Pancreas (tissue), 10 donors: ENCODE data around the gene TFPI2. TPM values are rescaled to one million over a fixed set of nuclear protein-coding genes. Genes with fewer than 3 reads are reported as not detected.

Experiments
- ATAC-seq, 4 donors: fragments of 200-7000 bp; cut with Tn5 transposase; one replicate each; pipeline versions ENCODE4 v1.8.0 to v1.9.1; 2020; ENCODE audit warnings: mild to moderate bottlenecking in 4 of 4, moderate library complexity in 4 of 4
- DNase-seq, 6 donors: peaks; one replicate each; pipeline ENCODE4 v3.0.0-alpha.2; 2020
- FAIRE-seq: peaks from 2 replicates; lab custom pipeline; 2012; peaks lifted over from hg19 to GRCh38; lab: Jason Lieb, UNC
- H3K27ac ChIP-seq, 4 donors: fragments of 200-600 bp; sonication (generic); 1 replicate in 3 of 4; 2 replicates in 1 of 4; pipeline versions ENCODE4 v1.5.0 to v1.8.0; 2020
- H3K27me3 ChIP-seq, 4 donors: fragments of 200-600 bp; one replicate each; pipeline ENCODE4 v1.8.0; 2021
- H3K36me3 ChIP-seq, 3 donors: fragments of 200-600 bp; sonication (generic) in 1 of 3; one replicate each; pipeline versions ENCODE4 v1.5.0 to v1.8.0; 2020 to 2021
- H3K4me1 ChIP-seq, 3 donors: fragments of 200-600 bp; one replicate each; pipeline ENCODE4 v1.8.0; 2021
- H3K4me3 ChIP-seq, 4 donors: fragments of 200-600 bp; sonication (generic) in 2 of 4; one replicate each; pipeline versions ENCODE4 v1.5.0 to v1.8.0; 2020 to 2021
- H3K9me3 ChIP-seq, 4 donors: fragments of 200-600 bp; one replicate each; pipeline ENCODE4 v1.8.0; 2021
- WGBS, 2 donors: extraction: QIAGEN DNeasy Blood & Tissue Kit; methylation state at CpG; one replicate each; pipeline ENCODE4 v1.1.7; 2013; 5-methylcytosine and 5-hydroxymethylcytosine counted together
- intact Hi-C, 3 donors: fragments of 100-400 bp; cut with DNase I; formaldehyde crosslinking; loops; one replicate each; pipeline versions ENCODE4 v1.11.1 to v1.14.2; 2022
- polyA plus RNA-seq, 2 donors: library from polyadenylated mRNA; stranded (reverse); fragments of 200-250 nt; gene quantifications; one replicate each; pipeline ENCODE4 v1.2.3, GENCODE V29; 2013
- total RNA-seq, 6 donors: library from RNA; stranded (reverse); fragmentation: NEBNext Ultra II Directional in 4 of 6; extraction: Animal tissue kit (Norgen Biotek cat#: 25700) in 4 of 6; gene quantifications; one replicate each; pipeline versions ENCODE4 v1.2.1 to v1.2.4, GENCODE V29; 2021 to 2023
- TF ChIP-seq, protein P1 (sequence below), 4 donors: fragments of 200-600 bp; sonication (generic) in 3 of 4; IDR thresholded peaks; one replicate each; pipeline versions ENCODE4 v1.5.0 to v1.8.0; 2021; ENCODE audit warnings: antibody characterized with exemption in 4 of 4
- donor health status: healthy with polysubstance abuse.
- donor health status: DM: no; HTN: no; CAD: no; lungs with moderate emphysema.
- donor health status: DM: no; HTN: no; CAD: no.
- donor health status: control.
- donor health status: control.
- donor health status: Bipolar disorder and iron deficiency.
- donor health status: DM: yes; HTN: yes; CAD: no.
- donor health status: DM: no; HTN: no; CAD: no.
- donor health status: DM: no; HTN: no; CAD: no.
- donor health status: DM: yes; HTN: yes; CAD: no.

Gene TFPI2
- total and polyA plus RNA-seq, 8 donors = 11.8 to 49.2 (median 19.5) TPM

DNA sequence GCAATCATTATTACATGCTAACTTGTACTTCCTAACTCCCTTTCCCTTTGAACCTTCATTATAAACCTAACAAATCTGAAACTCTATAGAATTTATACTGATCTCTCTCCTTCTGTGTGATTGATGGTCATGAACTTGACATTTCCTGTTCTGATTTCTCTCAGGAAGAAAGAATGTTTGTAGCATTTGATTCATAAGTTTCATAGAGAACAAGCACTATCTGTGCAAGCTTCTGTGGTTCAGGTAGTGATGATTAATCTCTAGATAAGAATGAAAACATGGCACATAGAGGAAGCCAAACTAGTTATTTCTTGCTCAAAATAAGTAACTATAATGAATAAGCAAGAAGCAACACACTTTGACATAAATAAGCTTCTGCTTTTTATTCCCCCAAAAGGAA is 34.2 kb downstream of the TFPI2 start:
- no peak for DNase-seq
- FAIRE-seq = no peak
- Histone ChIP-seq H3K4me1 (no peaks in the 10 kb centered on the region), H3K4me3 (no peak overlapping the region), H3K9me3 (no peaks in the 10 kb centered on the region), H3K27me3 (no peaks in the 10 kb centered on the region), H3K27ac (no peak overlapping the region), H3K36me3 (no peaks in the 10 kb centered on the region)
- intact Hi-C loops = no loop called here
- TF ChIP-seq, protein P1, sequence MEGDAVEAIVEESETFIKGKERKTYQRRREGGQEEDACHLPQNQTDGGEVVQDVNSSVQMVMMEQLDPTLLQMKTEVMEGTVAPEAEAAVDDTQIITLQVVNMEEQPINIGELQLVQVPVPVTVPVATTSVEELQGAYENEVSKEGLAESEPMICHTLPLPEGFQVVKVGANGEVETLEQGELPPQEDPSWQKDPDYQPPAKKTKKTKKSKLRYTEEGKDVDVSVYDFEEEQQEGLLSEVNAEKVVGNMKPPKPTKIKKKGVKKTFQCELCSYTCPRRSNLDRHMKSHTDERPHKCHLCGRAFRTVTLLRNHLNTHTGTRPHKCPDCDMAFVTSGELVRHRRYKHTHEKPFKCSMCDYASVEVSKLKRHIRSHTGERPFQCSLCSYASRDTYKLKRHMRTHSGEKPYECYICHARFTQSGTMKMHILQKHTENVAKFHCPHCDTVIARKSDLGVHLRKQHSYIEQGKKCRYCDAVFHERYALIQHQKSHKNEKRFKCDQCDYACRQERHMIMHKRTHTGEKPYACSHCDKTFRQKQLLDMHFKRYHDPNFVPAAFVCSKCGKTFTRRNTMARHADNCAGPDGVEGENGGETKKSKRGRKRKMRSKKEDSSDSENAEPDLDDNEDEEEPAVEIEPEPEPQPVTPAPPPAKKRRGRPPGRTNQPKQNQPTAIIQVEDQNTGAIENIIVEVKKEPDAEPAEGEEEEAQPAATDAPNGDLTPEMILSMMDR (IDR thresholded peaks at IDR 0.05) = no peak
- no peak for ATAC-seq

DNA sequence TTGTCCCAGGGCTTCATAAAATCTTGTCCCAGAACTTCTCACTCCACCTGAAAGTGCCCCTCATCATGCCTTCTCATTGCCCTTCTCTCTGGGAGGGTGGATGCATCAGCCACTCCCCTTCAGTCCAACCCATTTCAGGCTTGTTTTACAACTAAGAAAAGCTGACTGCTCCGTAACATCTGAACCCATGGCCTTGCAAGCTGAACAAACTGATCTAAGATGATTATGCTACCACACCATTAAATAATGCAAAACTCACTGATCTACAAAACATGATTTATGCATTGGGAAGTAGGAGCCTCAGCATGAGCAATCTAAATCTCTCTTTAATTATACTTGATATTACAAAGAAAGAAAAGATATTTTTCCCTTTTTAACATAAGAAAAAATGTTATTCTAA is 34.8 kb downstream of the TFPI2 start:
- no peaks in the 10 kb centered on the region for H3K27me3 ChIP-seq
- no peak overlapping the region for H3K4me3 ChIP-seq
- H3K9me3 ChIP-seq = no peaks in the 10 kb centered on the region
- FAIRE-seq (no peak), ATAC-seq (no peak), DNase-seq (no peak)
- no peaks in the 10 kb centered on the region for H3K4me1 ChIP-seq
- H3K36me3 ChIP-seq = no peaks in the 10 kb centered on the region
- intact Hi-C loops = no loop called here
- TF ChIP-seq, protein P1 (IDR thresholded peaks at IDR 0.05) = no peak
- 58 to 71% methylated on average over 1 of the region's 1 CpG for WGBS, 2 donors
- no peak overlapping the region for H3K27ac ChIP-seq

- H3K27ac ChIP-seq = no peak overlapping the region
- DNase-seq (no peak), ATAC-seq (no peak), FAIRE-seq (no peak)
- TF ChIP-seq, protein P1 (IDR thresholded peaks at IDR 0.05) = no peak
- 83 to 90% methylated on average over 1 of the region's 1 CpG for WGBS, 2 donors
- no peaks in the 10 kb centered on the region for H3K27me3 ChIP-seq
- no peak overlapping the region for H3K4me3 ChIP-seq
- no peaks in the 10 kb centered on the region for H3K4me1 ChIP-seq
- no peaks in the 10 kb centered on the region for H3K9me3 ChIP-seq
- H3K36me3 ChIP-seq = no peaks in the 10 kb centered on the region
- intact Hi-C loops = no loop called here
Measured at GRCh38 chr7:93854480-93854879, 36.1 kb downstream of the TFPI2 start.

DNA sequence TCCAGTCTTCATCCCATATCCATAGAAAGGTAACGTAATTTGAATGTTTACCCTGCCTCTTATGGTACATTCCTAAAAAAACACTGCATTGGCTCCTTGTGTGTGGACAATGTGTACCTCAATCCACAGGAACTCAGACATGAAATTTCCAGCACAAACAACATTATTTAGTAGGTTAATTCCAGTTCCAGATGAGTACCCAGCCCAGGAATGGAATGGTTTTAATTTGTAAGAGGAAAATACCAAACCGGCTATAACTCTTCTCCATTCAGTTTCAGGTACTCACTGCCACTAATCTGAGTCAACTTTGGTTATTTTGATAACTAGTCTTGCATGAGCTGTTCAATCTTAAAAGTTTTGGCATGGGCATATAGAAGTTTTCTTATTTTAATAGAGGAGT is 39.0 kb downstream of the TFPI2 start:
- TF ChIP-seq, protein P1 (IDR thresholded peaks at IDR 0.05) = no peak
- ATAC-seq (no peak), FAIRE-seq (no peak), DNase-seq (no peak)
- Histone ChIP-seq H3K27me3 (no peaks in the 10 kb centered on the region), H3K9me3 (no peaks in the 10 kb centered on the region), H3K4me3 (no peak overlapping the region), H3K4me1 (no peaks in the 10 kb centered on the region), H3K27ac (no peak overlapping the region), H3K36me3 (no peaks in the 10 kb centered on the region)
- intact Hi-C loops = no loop called here
- 76 to 87% methylated on average over 2 of the region's 2 CpGs for WGBS, 2 donors

- Histone ChIP-seq H3K4me3 (no peak overlapping the region), H3K4me1 (no peaks in the 10 kb centered on the region), H3K27me3 (no peaks in the 10 kb centered on the region), H3K9me3 (no peaks in the 10 kb centered on the region), H3K36me3 (no peaks in the 10 kb centered on the region), H3K27ac (no peak overlapping the region)
- WGBS, 2 donors = 27 to 52% methylated on average over 1 of the region's 1 CpG
- FAIRE-seq (no peak), DNase-seq (no peak), ATAC-seq (no peak)
- intact Hi-C loops = no loop called here
- TF ChIP-seq, protein P1 (IDR thresholded peaks at IDR 0.05) = no peak
Measured at GRCh38 chr7:93843260-93843659, 47.3 kb downstream of the TFPI2 start.
